ENCODE data around the gene LYZL2.
"Not testable (repeated sequence)": the region's sequence is repeated elsewhere in the genome, so short reads cannot be mapped to it uniquely, and the experiment has no call there.

The LYZL2 gene

DNA sequence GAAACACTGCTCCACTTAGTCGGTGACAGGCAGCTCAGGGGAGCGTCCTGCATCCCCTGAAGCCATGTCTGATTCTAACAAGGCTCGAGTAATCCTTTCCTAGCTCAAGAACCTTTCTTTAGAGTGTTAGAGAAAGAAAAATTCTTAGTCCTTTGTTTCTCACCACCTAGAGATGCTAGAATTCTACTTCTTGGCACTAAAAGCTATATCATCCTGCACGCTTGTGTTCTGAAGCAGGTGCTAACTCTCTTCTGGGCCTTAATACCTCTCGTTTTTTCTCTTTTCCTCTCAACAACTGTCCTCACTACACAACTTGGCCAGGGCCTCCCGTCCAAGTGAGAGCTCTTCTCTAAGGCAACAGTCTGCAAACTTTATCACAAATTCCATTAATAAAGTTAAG is at the start of gene LYZL2:
LYZL2 (minus strand) TSS at position 101 of the 400 bp plus-strand sequence. CDS start 2,838 bp downstream, outside the sequence.
- no peak for DNase-seq

DNA sequence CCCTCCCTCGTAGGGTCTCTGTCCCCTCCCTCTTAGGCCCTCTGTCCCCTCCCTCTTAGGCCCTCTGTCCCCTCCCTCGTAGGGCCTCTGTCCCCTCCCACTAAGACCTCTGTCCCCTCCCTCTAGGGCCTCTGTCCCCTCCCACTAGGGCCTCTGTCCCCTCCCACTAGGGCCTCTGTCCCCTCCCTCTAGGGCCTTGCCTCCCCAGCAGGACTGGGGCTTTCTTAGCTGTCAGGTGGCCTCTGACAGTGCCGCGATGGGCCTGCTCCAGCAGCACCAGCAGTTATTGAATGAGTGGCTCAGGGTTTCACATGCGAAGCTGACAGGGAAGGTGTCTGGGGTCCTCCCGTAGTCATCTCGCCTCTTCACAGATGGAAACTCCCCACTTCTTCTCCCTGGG is 48.1 kb upstream of the LYZL2 start:
- not testable (repeated sequence) for DNase-seq

DNA sequence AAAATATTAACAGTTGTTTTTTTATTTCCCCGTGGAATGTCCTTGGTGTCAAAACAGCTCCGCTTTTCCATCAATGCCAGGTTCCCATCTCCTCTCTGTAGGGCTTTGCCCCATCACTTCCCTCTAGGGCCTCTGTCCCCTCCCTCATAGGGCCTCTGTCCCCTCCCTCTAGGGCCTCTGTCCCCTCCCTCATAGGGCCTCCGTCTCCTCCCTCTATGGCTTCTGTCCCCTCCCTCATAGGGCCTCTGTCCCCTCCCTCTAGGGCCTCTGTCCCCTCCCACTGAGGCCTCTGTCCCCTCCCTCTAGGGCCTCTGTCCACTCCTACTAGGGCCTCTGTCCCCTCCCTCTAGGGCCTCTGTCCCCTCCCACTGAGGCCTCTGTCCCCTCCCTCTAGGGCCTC is 47.6 kb upstream of the LYZL2 start:
- DNase-seq, result not testable (repeated sequence)

DNA sequence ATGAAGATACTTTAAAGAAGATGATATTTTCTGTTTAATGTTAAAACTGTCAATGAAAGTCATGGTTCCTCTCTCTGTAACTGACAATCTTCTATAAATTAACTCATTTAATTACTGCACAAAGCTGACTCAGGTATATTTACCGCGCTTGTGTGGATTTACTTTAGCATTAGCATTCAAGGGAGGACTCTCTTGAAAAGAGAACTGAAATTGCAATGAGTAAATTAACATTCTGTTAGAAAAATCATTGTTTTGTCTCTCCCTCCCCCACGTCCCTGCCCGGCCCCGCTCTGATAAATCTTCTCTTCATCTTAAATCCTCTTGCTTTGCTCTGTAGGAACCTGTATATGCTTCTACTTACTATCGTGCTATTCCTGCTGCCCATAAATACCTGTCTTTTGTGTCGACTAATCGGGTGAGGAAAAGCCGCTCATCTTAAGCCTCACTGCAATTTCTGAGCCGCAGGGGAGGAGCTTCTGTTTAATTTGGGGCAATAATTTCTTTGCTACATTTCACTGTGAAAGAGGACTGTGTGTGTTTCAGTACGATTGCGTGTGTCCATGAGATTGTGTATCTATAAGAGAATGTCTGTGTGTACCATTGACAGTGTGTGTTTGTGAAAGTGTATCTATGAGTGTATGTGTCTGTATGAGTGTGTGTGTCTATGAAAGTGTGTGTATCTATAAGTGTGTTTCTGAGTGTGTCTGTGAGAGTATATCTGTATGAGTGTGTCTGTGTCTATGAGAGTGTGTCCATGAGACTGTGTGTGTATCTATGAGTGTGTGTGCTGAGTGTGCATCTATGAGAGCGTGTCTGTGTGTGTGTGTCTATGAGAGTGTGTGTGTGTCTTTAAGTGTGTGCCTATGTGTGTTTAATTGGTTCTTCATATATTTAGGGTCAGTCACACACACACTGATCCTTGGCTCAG is 46.5 kb upstream of the LYZL2 start:
- DNase-seq, result no peak

DNA sequence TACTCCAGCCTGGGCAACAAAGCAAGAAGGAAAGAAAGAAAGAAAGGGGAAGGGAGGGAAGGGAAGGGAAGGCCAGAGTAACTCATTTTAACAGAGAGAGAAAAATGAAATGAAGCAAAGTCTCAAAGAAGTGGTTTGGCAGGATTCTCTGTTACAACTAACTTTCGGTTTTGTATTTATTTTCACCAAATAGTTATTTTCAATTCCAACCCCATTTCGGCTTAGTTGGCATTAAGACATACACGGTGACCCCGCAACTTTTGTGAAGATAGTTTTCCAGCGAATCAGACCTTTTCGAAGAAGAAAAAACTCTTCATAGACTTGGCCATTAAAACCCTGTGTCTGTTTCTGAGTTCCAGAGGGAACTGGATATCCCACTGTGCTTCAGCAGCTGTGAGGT is 45.2 kb upstream of the LYZL2 start:
- no peak for DNase-seq

DNA sequence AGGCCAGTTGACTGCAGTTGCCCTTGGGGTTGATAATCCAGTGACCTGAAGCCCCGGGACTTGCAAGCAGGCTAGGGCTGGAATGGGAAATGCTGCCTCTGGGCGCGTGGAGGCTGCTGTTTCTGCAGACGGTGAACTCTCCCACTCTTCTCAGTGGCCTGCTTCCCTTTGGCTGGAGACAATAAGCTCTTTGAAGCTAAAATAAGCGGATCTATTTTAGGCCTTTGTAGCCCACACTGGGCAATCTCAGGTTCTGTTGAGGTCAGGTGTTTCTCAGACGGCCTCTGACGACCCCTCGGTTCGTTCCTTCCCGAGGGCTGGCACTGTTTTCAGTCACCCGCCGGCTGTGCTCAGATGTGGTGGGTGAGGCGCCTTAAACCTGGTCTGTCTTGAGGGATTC is 43.7 kb upstream of the LYZL2 start:
- not testable (repeated sequence) for DNase-seq

DNA sequence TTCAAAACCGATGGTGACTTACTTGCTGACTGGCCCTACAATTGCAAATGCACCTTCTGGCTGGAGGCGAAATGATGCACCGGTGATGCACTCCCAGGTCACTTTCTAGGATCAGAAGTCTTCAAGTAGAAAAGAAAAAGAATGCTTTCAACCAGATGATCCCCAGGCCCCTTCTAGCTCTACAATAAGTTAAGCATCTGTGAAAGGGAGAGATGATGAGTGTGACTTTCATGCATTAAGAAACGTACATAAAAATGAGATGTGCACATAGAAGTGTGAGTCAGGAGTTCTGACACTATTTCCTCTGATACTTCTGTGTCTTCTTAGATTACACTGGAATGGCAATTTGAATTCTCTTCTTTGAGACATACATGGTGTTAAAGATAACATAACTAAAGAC is 42.8 kb upstream of the LYZL2 start:
- not testable (repeated sequence) for DNase-seq

DNA sequence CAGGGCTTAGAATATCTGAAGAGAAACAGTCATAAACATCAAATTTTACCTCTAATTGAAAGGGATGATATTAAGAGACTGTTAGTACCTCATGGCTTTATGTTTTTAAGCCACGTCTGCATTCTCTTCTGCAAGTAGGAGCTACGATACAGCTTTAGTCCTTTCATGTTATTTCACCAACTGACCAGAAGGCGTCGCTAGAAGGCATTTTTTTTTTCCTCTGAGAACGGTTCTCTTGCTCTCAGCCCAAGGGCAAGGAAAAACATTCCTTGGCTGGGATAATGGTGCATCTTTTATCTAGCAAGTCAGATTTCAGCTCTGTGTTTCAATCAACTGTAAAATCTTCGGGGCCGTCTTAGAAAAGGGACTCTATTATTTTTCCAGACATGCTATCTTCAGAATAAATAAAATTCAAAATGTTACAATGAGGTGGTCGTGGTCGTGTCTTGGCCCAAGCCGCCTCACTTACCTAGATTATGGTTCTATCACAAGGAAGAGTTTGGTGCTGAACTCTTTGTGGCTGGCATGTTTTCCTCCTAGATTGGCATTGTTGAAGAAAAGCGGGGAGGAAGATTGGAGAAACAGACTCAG is 41.6 kb upstream of the LYZL2 start:
- peak in 1 of 2 experiments; percentile 9 for DNase-seq

DNA sequence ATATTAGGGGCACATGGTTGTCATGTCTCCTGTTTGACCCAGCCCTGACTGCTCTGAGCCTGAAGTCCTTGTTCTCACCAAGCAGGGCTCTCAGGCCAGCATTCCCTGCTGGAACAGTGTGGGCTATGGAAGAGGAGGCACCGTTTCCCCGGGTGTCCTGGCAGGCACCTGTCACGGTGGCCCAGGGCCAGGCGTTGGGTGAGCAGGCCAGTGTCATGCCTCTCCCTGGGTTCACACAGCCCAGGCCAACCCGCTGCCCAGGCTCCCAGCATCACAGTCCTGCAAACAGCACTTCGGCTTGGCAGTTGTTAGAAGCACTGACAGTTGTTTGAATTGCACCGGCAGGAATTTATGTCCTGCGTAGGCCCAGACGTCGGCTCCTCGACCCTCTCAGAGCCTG is 38.4 kb upstream of the LYZL2 start:
- not testable (repeated sequence) for DNase-seq

DNA sequence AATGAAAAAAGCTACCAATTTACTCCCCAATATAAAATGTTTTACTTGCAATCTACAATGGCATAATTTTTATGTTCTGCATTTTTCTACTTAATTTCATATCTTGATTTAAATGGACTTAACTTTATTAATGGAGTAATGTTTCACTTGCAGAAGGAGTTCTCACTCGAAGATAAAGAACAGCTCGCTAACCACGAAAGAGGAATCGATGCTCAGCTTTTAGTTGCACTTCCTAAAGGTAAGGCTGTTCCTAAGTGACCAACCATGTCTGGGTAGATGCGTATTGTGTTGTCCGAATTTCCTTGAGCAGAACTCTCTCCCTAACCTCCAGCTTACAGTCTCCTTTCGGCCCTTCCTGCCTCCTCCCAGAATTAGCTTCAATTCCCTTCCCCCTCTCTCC is 33.9 kb upstream of the LYZL2 start:
- DNase-seq, result not testable (repeated sequence)

DNA sequence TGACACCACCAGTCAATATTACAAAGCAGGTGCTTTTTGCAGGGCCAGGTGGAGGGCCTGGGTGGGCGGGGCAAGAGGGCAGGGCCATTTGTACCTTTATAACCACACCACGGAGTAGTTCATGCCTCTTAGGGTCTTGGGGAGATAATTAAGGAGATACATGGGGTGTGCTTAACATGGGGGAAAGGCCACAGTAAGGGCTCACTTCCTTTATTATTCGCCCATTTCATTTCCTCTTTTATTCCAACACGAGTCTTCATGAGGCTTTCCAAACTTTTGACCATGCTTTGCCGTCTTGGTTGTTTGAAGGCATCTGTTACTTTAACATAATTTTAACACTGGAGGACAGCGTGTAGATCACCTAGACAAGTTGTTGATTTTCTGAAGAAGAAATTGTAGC is 33.3 kb upstream of the LYZL2 start:
- DNase-seq, result no peak

DNA sequence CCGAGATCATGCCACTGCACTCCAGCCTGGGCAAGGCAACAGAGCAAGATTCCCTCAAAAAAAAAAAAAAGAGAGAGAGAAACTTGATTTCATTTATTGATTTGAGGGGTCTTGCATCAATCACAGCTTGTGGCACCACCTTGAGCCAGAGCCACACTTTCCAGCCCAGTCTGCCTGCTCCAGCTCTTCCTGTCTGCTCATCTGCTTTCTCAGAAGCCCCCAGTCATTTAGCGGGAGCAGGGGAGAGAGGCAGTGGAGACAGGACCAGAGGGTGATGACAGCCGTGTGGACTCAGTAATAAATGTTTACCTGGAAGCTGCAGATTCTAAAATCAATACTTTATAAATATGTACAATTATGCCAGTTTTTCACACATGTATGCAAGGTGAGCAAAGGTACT is 30.8 kb upstream of the LYZL2 start:
- not testable (repeated sequence) for DNase-seq

DNA sequence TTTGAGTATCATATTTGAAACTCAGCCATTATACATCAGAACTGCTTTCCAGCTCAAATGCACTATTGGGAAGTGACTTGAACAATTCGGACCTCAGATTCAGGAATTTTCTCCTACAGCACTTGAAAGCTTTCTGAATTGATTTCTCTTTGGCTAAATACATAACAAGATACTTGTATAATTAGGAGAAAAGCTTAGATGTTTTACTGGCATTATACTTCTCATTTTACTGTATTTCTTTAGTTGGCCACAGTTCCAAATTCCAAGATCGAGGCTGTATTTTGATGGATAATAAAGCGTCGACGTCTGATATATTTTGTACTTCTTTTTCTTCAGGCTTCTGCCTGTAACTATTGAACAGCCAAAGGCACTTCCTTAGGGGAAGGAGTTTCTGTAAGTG is 26.7 kb upstream of the LYZL2 start:
- DNase-seq, result no peak

DNA sequence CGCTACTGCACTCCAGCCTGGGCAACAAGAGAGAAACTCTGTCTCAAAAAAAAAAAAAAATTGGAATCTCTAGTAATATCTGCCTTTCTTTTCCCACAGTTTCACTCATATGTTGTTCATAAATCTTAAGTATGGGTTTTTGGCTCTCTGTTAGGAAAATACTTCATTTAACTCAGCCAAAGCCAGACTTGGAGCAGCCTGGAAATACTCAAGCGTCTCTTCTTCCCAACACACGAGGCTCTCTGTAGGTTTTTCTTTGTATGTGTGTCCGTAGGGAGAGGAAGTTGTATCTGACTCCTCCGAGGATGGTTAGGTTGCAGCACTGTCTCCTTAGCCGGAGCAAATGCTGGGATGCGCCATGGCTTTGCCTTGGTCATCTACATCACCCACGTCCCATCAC is 25.4 kb upstream of the LYZL2 start:
- DNase-seq, result not testable (repeated sequence)

DNA sequence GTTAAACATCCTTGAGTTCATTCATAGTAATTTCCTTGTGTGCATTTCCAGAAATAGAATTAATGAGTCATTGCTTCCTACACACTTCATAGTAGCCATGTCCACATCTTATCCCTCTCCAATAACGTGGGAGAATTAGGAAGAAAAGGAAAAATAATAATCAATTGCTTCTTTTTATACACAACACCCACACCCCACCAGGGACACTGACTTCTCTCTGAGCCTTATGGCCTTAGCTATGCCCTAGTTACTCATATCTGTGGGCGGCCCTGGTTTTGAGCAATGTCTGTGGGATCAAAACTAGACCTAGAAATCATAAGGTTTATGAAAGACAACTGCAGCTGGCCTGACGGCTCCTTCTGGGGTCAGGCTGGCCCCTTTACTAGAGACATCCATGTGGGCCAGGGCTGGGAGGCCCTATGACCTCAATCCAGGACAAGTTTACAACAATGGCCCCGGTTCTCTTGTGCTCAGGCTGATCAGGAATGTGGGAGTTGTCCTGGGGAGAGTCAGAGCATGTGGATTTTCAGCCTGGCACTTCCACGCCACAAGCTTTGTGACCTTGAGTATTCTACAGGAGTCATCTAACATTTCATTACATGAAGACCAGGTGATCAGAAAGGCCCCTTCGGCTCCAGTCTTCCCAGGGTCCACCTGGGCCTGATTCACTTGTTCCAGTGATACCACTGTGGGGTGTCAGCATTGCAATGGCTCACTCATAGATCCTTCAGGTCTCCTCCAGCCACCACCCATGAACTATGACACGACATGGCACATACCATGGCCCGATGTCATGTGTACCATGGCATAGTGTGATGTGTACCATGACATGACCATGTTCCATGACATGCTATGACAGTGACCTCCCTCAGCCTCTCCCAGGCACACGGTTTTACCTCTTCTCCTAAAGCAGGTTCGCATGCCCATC is 22.2 kb upstream of the LYZL2 start:
- not testable (repeated sequence) for DNase-seq

DNA sequence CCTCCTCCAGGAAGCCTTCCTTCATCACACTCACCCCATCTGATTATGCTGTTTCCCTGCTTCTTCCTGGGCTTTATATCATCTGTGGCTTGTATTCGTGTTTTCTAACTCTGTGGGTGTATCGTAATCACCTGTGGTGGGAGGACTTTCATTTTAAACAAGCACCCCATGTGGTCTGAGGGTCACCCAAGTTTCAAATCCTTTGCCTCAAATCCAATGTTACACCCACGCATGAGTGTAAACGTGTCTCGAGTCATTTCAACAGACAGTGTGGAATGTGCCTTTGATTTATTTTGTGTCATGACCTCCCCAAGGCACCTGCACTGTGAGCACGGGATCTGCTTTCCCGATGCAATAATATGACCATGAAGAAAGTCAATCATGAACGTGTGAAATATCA is 17.5 kb upstream of the LYZL2 start:
- DNase-seq, result no peak

DNA sequence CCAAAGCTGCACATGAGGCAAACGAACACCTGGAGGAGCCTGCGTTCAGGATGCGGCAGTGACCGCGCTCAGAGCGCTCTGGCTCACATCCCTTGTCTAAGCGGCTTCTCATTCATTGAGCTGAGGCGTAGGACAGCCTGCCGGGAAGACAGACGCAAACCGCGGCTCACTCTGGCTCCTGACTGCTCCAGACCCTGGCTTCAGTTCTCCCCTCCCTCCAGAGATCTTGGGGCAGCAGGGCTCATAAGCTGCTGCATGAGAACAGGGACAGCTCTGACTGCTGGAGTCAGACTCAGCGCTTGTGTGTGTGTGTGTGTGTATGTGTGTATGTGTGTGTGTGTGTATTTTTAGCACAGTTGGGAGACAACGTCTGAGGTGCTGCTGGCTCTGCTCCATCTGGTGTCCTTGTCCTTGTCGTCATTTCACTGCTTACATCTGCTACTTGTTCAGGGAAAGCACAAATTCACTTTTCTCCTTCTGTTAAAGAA is 15.8 kb upstream of the LYZL2 start:
- no peak for DNase-seq

DNA sequence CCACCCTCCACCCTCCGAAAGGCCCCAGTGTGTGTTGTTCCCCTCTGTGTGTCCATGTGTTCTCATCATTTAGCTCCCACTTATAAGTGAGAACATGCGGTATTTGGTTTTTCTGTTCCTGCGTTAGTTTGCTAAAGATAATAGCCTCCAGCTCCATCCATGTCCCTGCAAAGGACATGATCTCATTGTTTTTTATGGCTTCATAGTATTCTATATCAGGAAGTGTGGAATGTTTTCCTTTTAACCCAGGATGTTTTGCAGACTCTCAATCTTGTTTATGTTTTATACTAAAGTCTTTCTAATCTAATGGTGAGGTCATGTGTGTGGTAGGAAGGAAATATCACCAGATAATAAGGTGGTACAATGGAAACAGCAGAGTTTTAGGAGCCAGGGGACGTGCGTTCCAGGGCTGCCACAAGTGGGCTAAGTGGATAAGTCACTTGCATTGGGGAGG is 14.9 kb upstream of the LYZL2 start:
- DNase-seq, result not testable (repeated sequence)

DNA sequence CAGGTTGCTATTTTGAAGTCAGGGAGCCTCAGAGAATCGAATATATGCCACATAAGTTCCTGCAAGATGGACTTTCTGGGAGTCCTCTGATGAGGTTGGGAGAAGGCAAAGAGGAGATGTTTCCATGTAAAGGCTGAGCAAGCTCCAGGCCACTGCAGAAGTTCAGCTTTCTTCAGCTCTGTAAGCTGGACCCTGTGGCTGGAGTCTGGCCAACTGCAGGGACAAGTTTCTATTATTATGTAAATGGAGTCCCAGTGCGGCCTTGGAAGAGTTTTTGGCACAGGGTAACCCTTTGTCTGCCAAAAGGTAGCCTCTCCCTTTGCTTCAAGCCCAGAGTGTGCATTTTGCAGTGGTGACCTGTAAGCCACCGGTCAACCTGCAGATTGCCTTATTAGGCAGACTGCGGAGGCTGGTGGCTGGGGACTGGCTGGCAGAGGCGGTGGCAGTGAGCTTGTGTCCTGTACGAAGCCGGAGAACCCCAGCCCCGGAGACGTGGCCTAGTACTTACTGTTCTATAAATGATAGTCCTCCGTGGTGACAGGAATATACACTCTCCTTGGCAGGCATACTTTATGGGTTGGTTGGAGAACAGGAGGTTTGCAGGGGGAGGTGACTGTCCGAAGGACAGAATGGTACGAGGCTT is 14.1 kb upstream of the LYZL2 start:
- not testable (repeated sequence) for DNase-seq

DNA sequence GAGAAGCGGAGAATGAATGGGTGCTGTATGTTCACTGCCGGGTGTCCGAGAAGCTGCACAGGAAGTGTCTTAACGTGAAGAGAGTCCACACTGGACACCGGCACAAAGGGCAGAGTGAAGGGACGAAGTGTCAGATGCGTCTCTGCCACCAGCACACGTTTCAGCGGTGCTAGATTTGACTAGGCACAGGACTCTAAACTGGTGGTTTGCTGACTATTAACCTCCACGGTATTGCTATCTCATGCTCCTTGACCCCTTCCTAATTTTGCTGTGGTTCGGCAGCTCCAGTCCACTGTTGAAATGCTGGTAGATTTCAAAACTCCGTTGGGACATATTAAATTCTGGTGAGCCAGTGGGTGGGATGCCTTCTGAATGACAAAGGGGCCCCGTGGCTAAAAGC is 13.3 kb upstream of the LYZL2 start:
- DNase-seq, result not testable (repeated sequence)

DNA sequence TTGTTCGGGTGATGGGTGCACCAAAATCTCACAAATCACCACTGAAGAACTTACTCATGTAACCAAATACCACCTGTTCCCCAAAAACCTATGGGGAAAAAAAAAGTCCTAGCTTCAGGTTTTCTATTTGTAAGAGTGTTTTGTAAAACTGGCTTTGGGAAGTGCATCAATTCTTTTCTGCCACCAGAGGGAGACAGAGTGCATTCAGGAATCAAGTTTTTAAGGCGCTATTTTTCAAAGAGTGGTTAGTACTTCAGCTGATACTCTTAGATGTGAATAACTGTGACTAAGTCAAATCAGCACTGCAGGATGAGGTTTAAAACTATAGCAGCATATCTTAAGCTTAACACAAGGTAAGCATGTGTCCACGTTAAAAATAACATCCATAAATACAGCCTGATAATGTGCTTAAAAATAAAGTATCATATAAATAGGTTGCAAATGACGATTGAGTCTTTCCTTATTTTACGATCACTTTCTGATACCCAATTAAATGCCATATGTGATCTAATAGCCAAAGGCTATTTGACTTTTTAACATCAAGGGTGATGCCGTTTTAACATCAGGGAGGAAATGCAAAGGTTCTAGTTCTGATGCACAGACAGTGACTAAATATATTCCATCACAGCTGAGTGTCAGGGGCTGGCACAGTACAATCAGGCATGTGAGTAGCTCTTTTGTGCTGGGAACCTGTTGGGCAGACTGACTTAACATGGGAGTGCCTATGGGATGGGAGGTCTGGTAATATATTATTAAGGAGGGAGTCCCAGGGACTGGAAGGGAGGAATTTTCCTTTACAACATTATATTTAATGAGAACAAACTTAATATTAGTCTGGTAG is 10.6 kb upstream of the LYZL2 start:
- no peak for DNase-seq

Measured in stimulated activated CD4-positive, alpha-beta T cell treated with anti-CD3 and anti-CD28 coated beads, Interleukin-4, amount 100 ng/mL, for 4 hours (primary cell).